GM12878 (cell line): ENCODE results near the gene SIGLEC11.

ENCODE experiments used
- BCL11A ChIP-seq: IDR thresholded peaks from 2 replicates; pipeline ENCODE4 v1.6.1; 2011; ENCODE audit warnings: low read depth, low read length
- CTCF ChIP-seq, 3 experiments: IDR thresholded peaks in 2 of 3; conservative IDR thresholded peaks in 1 of 3; 2 replicates each; pipeline ENCODE4 v1.5.1; 2011; ENCODE audit warnings: low read depth in 3 of 3, low read length in 3 of 3, mild to moderate bottlenecking in 3 of 3, control low read depth in 2 of 3, moderate library complexity in 2 of 3, inconsistent platforms in 1 of 3, mixed read lengths in 1 of 3; ENCODE audit not compliant: control insufficient read depth in 2 of 3, insufficient read depth in 1 of 3; ENCODE audit errors: extremely low read depth in 1 of 3
- JUNB ChIP-seq: IDR thresholded peaks from 2 replicates; pipeline ENCODE4 v1.6.1; 2016; ENCODE audit warnings: antibody characterized with exemption, mild to moderate bottlenecking
- MAX ChIP-seq: IDR thresholded peaks from 2 replicates; pipeline ENCODE4 v1.6.1; 2012; ENCODE audit warnings: low read depth, low read length, improper control_type of control experiment
- MXI1 ChIP-seq: fragments of 150-350 bp; IDR thresholded peaks from 2 replicates; pipeline ENCODE4 v1.6.1; 2011; ENCODE audit warnings: low read depth, mild to moderate bottlenecking, inconsistent platforms, low read length, improper control_type of control experiment
- NKRF ChIP-seq: fragments of 450-650 bp; conservative IDR thresholded peaks from 2 replicates; pipeline ENCODE4 v1.6.1; 2017; ENCODE audit warnings: mild to moderate bottlenecking, moderate library complexity
- RCOR1 ChIP-seq: conservative IDR thresholded peaks from 2 replicates; pipeline ENCODE4 v1.6.1; 2012; ENCODE audit warnings: low read depth, low read length, improper control_type of control experiment
- SRF ChIP-seq, 2 experiments: IDR thresholded peaks; 2 replicates each; pipeline ENCODE4 v1.6.1; 2011; ENCODE audit warnings: low read depth in 2 of 2, low read length in 2 of 2, mild to moderate bottlenecking in 1 of 2, moderate library complexity in 1 of 2

- no peak for TF ChIP-seq MAX
- TF ChIP-seq BCL11A = no peak
- no peak for TF ChIP-seq SRF (IDR thresholded peaks at IDR 0.05; ENCODE audit: low read depth in 2 of 2, low read length in 2 of 2)
- no peak for TF ChIP-seq MXI1
- TF ChIP-seq RCOR1 = no peak
- no peak for TF ChIP-seq CTCF (IDR thresholded peaks at IDR 0.05 in 2 of 3, conservative IDR thresholded peaks at IDR 0.05 in 1 of 3; ENCODE audit: control insufficient read depth in 2 of 3, extremely low read depth in 1 of 3, insufficient read depth in 1 of 3, low read depth in 3 of 3, low read length in 3 of 3)
- TF ChIP-seq NKRF = no peak
- no peak for TF ChIP-seq JUNB
Observed at GRCh38 chr19:49952906-49953305, 8.1 kb downstream of the SIGLEC11 start.
